PC-3 (cell line): ENCODE measurements around the gene SPATA19. TPM values are rescaled to one million over a fixed set of nuclear protein-coding genes. Genes with fewer than 3 reads are reported as not detected.
"Not testable (repeated sequence)": the region's sequence is repeated elsewhere in the genome, so short reads cannot be mapped to it uniquely, and the experiment has no call there.

Experiments
- ATAC-seq: fragments of 200-7000 bp; cut with Tn5 transposase; 2 replicates; pipeline ENCODE4 v1.9.1; 2020; ENCODE audit warnings: mild to moderate bottlenecking, moderate library complexity
- BruUV-seq: library from RNA; stranded (reverse); fragments of 400-500 nt; replicated peaks from 2 replicates; lab custom pipeline; 2021; lab: Mats Ljungman, UMichigan
- CTCF ChIA-PET: fragments of 300-600 bp; sonication (Branson Sonifier 250); formaldehyde crosslinking; loops from one replicate; lab custom pipeline; 2022; ENCODE audit warnings: antibody characterized with exemption; lab: Charles Lee
- POLR2A ChIA-PET: fragments of 300-600 bp; sonication (Branson Sonifier 250); formaldehyde crosslinking; loops from one replicate; lab custom pipeline; 2022; ENCODE audit warnings: antibody characterized with exemption; ENCODE audit not compliant: unreplicated experiment; lab: Charles Lee
- DNase-seq: peaks from one replicate; pipeline ENCODE4 v3.0.0-alpha.2; 2015
- H2AFZ ChIP-seq: fragments of 300-600 bp; sonication (generic); 2 replicates; pipeline ENCODE4 v1.6.0; 2016; ENCODE audit warnings: antibody characterized with exemption, low read length
- H3F3A ChIP-seq: fragments of 300-600 bp; sonication (generic); one replicate; pipeline ENCODE4 v1.6.0; 2017; ENCODE audit warnings: antibody characterized with exemption, low read length, control low read depth, mild to moderate bottlenecking; ENCODE audit not compliant: unreplicated experiment
- H3K27ac ChIP-seq: fragments of 300-600 bp; sonication (generic); 2 replicates; pipeline ENCODE4 v1.5.1; 2016; ENCODE audit warnings: mild to moderate bottlenecking, low read length
- H3K27me3 ChIP-seq: fragments of 300-600 bp; sonication (generic); 2 replicates; pipeline ENCODE4 v1.6.1; 2016; ENCODE audit warnings: low read length, mixed read lengths
- H3K36me3 ChIP-seq: fragments of 300-600 bp; sonication (generic); 2 replicates; pipeline ENCODE4 v1.6.1; 2016; ENCODE audit warnings: low read depth, mixed run types, low read length, mixed read lengths
- H3K4me1 ChIP-seq: fragments of 300-600 bp; sonication (generic); 2 replicates; pipeline ENCODE4 v1.5.1; 2016; ENCODE audit warnings: low read length; ENCODE audit not compliant: insufficient read depth
- H3K4me2 ChIP-seq: fragments of 300-600 bp; sonication (generic); 2 replicates; pipeline ENCODE4 v1.6.0; 2016; ENCODE audit warnings: low read length
- H3K4me3 ChIP-seq: fragments of 300-600 bp; sonication (generic); 2 replicates; pipeline ENCODE4 v1.5.1; 2016; ENCODE audit warnings: mild to moderate bottlenecking, low read length, mixed read lengths
- H3K79me2 ChIP-seq: fragments of 300-600 bp; sonication (generic); 2 replicates; pipeline ENCODE4 v1.6.1; 2017; ENCODE audit warnings: low read length, mixed read lengths
- H3K9ac ChIP-seq: fragments of 300-600 bp; sonication (generic); 2 replicates; pipeline ENCODE4 v1.6.0; 2016; ENCODE audit warnings: mild to moderate bottlenecking, low read length
- H3K9me2 ChIP-seq: fragments of 300-600 bp; sonication (generic); replicated peaks from 2 replicates; pipeline ENCODE4 v1.6.1; 2016; ENCODE audit warnings: mixed run types, low read length, mixed read lengths
- H3K9me3 ChIP-seq: fragments of 300-600 bp; sonication (generic); 2 replicates; pipeline ENCODE4 v1.6.1; 2016; ENCODE audit warnings: low read length, mixed read lengths
- H4K20me1 ChIP-seq: fragments of 300-600 bp; sonication (generic); 2 replicates; pipeline ENCODE4 v1.6.1; 2016; ENCODE audit warnings: low read length, mixed read lengths
- EZH2 ChIP-seq: fragments of 300-600 bp; sonication (generic); IDR thresholded peaks from one replicate; pipeline ENCODE4 v1.6.1; 2017; ENCODE audit warnings: antibody characterized with exemption, mild to moderate bottlenecking, low read length; ENCODE audit not compliant: unreplicated experiment
- EZH2phosphoT487 ChIP-seq: fragments of 300-600 bp; sonication (generic); IDR thresholded peaks from 2 replicates; pipeline ENCODE4 v1.6.1; 2018; ENCODE audit warnings: mild to moderate bottlenecking, antibody characterized with exemption, low read length, borderline replicate concordance
- intact Hi-C: fragments of 100-400 bp; cut with micrococcal nuclease; formaldehyde crosslinking; loops from 2 replicates; pipeline ENCODE4 v1.9.0; 2023
- total RNA-seq: library from RNA; depleted of rRNA; stranded (reverse); fragments of >200 nt; gene quantifications from 2 replicates; pipeline ENCODE4 v1.2.3, GENCODE V29; 2014
- TF ChIP-seq, protein P1 (sequence below): fragments of 300-600 bp; sonication (generic); conservative IDR thresholded peaks from 2 replicates; pipeline ENCODE4 v1.5.1; 2017; ENCODE audit warnings: antibody characterized with exemption, low read depth, mild to moderate bottlenecking, low read length

The SPATA19 gene
- total RNA-seq, 1 experiment from 2014 or later: not detected

DNA sequence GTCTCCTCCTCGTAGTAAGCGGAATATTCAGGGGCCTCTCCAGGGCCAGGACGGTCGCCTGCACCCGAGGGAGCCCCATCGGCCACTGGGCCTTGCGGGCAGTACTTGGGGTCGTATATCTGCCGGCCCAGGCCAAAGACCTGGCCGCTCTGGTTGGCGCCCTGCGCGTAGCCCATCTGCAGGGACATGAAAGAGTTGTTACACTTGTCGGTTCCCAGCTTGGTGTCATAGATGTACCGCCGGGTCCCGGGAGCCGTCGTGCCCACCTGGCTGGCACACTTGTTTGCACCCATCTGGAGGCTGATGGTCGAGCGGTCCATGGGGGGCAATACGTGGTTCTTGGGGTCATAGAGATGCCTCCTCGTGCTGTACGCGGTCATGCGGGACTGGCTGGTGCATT is 19.4 kb upstream of the SPATA19 start:
- ChIA-PET POLR2A (no interaction called here), CTCF (no interaction called here)
- H4K20me1 ChIP-seq: no peaks in the 10 kb centered on the region
- H3K36me3 ChIP-seq: no peaks in the 10 kb centered on the region
- H3K4me2 ChIP-seq: no peak overlapping the region
- intact Hi-C loops: no loop called here
- no peaks in the 10 kb centered on the region for H3K27me3 ChIP-seq
- no peak overlapping the region for H3K9ac ChIP-seq
- no peaks in the 10 kb centered on the region for H3K4me1 ChIP-seq
- no peak overlapping the region for H3K4me3 ChIP-seq
- no peak overlapping the region for H3K27ac ChIP-seq
- ATAC-seq (no peak), DNase-seq (no peak)
- no peaks in the 10 kb centered on the region for H3K9me2 ChIP-seq
- no TSS peak for BruUV-seq
- no peaks in the 10 kb centered on the region for H3K79me2 ChIP-seq
- TF ChIP-seq, protein P1, sequence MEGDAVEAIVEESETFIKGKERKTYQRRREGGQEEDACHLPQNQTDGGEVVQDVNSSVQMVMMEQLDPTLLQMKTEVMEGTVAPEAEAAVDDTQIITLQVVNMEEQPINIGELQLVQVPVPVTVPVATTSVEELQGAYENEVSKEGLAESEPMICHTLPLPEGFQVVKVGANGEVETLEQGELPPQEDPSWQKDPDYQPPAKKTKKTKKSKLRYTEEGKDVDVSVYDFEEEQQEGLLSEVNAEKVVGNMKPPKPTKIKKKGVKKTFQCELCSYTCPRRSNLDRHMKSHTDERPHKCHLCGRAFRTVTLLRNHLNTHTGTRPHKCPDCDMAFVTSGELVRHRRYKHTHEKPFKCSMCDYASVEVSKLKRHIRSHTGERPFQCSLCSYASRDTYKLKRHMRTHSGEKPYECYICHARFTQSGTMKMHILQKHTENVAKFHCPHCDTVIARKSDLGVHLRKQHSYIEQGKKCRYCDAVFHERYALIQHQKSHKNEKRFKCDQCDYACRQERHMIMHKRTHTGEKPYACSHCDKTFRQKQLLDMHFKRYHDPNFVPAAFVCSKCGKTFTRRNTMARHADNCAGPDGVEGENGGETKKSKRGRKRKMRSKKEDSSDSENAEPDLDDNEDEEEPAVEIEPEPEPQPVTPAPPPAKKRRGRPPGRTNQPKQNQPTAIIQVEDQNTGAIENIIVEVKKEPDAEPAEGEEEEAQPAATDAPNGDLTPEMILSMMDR: no peak
- no peak for TF ChIP-seq EZH2
- no peak for TF ChIP-seq EZH2phosphoT487
- peaks cover 12% of the 10 kb centered on the region; the same call in 1 of the 2 replicates for H3K9me3 ChIP-seq
- no peaks in the 10 kb centered on the region for H3F3A ChIP-seq
- H2AFZ ChIP-seq: no peak overlapping the region

DNA sequence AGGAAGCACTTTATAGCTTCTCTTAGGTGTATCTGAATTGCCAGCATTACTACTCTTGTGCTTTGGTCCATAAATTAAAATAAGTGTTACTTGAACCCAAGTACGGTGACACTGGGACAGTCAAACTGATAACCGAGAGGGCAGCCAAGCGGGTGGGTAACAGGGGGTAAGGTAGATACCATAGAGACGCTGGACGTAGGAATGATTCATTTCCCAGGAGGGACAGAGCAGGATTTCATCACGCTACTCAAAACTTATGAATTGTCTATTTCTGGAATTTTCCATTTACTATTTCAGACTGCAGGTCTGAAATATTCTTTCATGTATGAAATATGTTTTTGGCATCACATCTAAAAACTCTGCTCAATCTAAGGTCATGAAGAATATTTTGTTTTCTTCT is 14.8 kb upstream of the SPATA19 start:
- no peak for ATAC-seq
- no peak overlapping the region for H3K9ac ChIP-seq
- H4K20me1 ChIP-seq: no peaks in the 10 kb centered on the region
- intact Hi-C loops: no loop called here
- H3K9me2 ChIP-seq: no peaks in the 10 kb centered on the region
- no peak overlapping the region for H2AFZ ChIP-seq
- CTCF ChIA-PET: no interaction called here
- H3F3A ChIP-seq: no peaks in the 10 kb centered on the region
- H3K27ac ChIP-seq: no peak overlapping the region
- no peaks in the 10 kb centered on the region for H3K36me3 ChIP-seq
- POLR2A ChIA-PET: no interaction called here
- no peaks in the 10 kb centered on the region for H3K27me3 ChIP-seq
- H3K4me2 ChIP-seq: no peak overlapping the region
- H3K4me3 ChIP-seq: no peak overlapping the region
- BruUV-seq: no TSS peak
- no peaks in the 10 kb centered on the region for H3K79me2 ChIP-seq
- peaks cover 27% of the 10 kb centered on the region for H3K9me3 ChIP-seq
- no peaks in the 10 kb centered on the region for H3K4me1 ChIP-seq
- no peak for DNase-seq
- TF ChIP-seq EZH2: no peak
- TF ChIP-seq, protein P1: no peak

DNA sequence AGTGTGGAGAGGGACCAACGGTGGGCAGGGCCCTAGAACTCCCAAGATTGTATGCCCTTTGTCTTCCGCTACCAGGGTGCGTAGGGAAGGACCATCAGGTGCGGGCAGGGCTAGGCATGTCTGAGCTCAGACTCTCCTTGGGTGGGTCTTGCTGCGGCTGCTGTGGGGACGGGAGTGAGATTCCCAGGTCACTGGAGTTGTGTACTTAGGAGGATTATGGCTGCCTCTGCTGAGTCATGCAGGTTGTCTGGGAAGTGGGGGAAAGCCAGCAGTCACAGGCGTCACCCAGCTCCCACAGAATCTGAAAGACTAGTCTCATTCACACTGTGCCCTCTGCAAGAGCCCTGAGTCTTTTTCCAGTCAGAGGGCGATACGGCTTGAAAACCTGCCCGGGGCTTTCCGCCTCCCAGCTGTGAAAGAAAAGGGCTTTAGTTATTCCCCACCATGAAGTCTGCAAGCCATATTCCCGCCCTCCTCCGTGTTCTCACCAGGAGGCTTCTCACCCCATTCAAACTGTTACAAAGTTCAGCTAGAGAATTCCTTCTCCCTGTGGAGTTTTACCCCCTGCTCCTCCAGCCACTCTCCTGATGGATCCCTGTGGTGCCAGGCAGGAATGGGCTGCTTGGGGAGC is 9.1 kb upstream of the SPATA19 start:
- POLR2A ChIA-PET, H3K9ac ChIP-seq, H3K27me3 ChIP-seq, BruUV-seq, H3K79me2 ChIP-seq, H3K27ac ChIP-seq, H3K4me2 ChIP-seq, ATAC-seq, H3K36me3 ChIP-seq, H3F3A ChIP-seq, H3K9me2 ChIP-seq, H3K4me3 ChIP-seq, H3K4me1 ChIP-seq, H2AFZ ChIP-seq, DNase-seq, CTCF ChIA-PET, intact Hi-C loops, H4K20me1 ChIP-seq: not testable (repeated sequence)
- H3K9me3 ChIP-seq: peaks cover 32% of the 10 kb centered on the region
